ENCODE results near the gene ANKRD28. TPM values are rescaled to one million over a fixed set of nuclear protein-coding genes. Genes with fewer than 3 reads are reported as not detected.

The ANKRD28 gene
- total and polyA plus RNA-seq, 2 of the 4 experiments (the other 2 are of a cell fraction): 52.6 to 211 TPM

- H3K4ac ChIP-seq (ENCODE audit: low read depth, low read length): no peak overlapping the region
- H3K4me2 ChIP-seq (ENCODE audit: low read depth, low read length): no peak overlapping the region
- ATAC-seq (ENCODE audit: low read depth): no peak
- no peak overlapping the region for H3K23ac ChIP-seq (ENCODE audit: low read depth, low read length)
- no peak overlapping the region for H2AK9ac ChIP-seq (replicated peaks; ENCODE audit: low read depth, low read length, poor library complexity)
- no peak overlapping the region for H3K9ac ChIP-seq (ENCODE audit: low read depth, low read length)
- H3K18ac ChIP-seq (ENCODE audit: low read depth, low read length): no peak overlapping the region
- H2BK20ac ChIP-seq (ENCODE audit: low read depth, low read length): no peak overlapping the region
- no peak overlapping the region for H2AK5ac ChIP-seq (ENCODE audit: low read depth, low read length)
- H4K5ac ChIP-seq (ENCODE audit: low read depth, low read length): no peak overlapping the region
- H3K9me1 ChIP-seq (ENCODE audit: insufficient read depth, low read length): peaks cover 5% of the 10 kb centered on the region; the same call in 1 of the 2 replicates
- no peak overlapping the region for H2BK5ac ChIP-seq (ENCODE audit: low read depth, low read length, poor library complexity, severe bottlenecking)
- H4K20me1 ChIP-seq (ENCODE audit: insufficient read depth, low read length): no peaks in the 10 kb centered on the region
- no peak overlapping the region for H2BK120ac ChIP-seq (ENCODE audit: low read depth, low read length)
- dilution Hi-C loops (cut with HindIII; ENCODE audit: low sequenced_read_pairs, unreplicated experiment): no loop called here
- H3K27me3 ChIP-seq (ENCODE audit: control insufficient read depth, insufficient read depth, low read length): no peaks in the 10 kb centered on the region
- peaks cover 15 to 33% of the 10 kb centered on the region in 2 experiments for H3K79me1 ChIP-seq (ENCODE audit: low read depth in 1 of 2, low read length in 2 of 2)
- H3K27ac ChIP-seq (ENCODE audit: insufficient read depth, low read length): no peak overlapping the region
- intact Hi-C loops (cut with micrococcal nuclease): no loop called here
- no peak overlapping the region for H3K14ac ChIP-seq (replicated peaks; ENCODE audit: low read depth, low read length)
- H2AFZ ChIP-seq (replicated peaks; ENCODE audit: low read length, poor library complexity): no peak overlapping the region
- no peak overlapping the region for H4K91ac ChIP-seq (ENCODE audit: insufficient read depth, low read depth, low read length)
- TF ChIP-seq CTCF (conservative IDR thresholded peaks at IDR 0.05; ENCODE audit: low read depth, low read length): no peak
- TF ChIP-seq FOS (IDR thresholded peaks at IDR 0.05; ENCODE audit: low read depth, low read length): no peak
- TF ChIP-seq CEBPB (IDR thresholded peaks at IDR 0.05; ENCODE audit: low read depth, low read length): no peak
- TF ChIP-seq MXI1 (IDR thresholded peaks at IDR 0.05; ENCODE audit: borderline replicate concordance, low read depth, low read length): no peak
- no peak for TF ChIP-seq ELK1 (IDR thresholded peaks at IDR 0.05; ENCODE audit: borderline replicate concordance, low read depth, low read length)
- no peak for TF ChIP-seq MAZ (IDR thresholded peaks at IDR 0.05; ENCODE audit: borderline replicate concordance, low read depth, low read length)
- no peak for TF ChIP-seq POLR2A (IDR thresholded peaks at IDR 0.05; ENCODE audit: low read depth, low read length)
- TF ChIP-seq CHD1 (IDR thresholded peaks at IDR 0.05; ENCODE audit: low read depth, low read length): no peak
- TF ChIP-seq SMC3 (IDR thresholded peaks at IDR 0.05; ENCODE audit: low read depth, low read length): no peak
- no peak for TF ChIP-seq RCOR1 (IDR thresholded peaks at IDR 0.05; ENCODE audit: insufficient replicate concordance, low read length)
- TF ChIP-seq USF2 (IDR thresholded peaks at IDR 0.05; ENCODE audit: low read depth, low read length): no peak
- TF ChIP-seq MAFK (IDR thresholded peaks at IDR 0.05; ENCODE audit: low read depth, low read length): no peak
- no peak for TF ChIP-seq RFX5 (IDR thresholded peaks at IDR 0.05; ENCODE audit: low read depth, low read length)
- no peak for TF ChIP-seq BHLHE40 (IDR thresholded peaks at IDR 0.05; ENCODE audit: low read depth, low read length)
- no peak for TF ChIP-seq RAD21 (IDR thresholded peaks at IDR 0.05; ENCODE audit: low read length)
- no peak for TF ChIP-seq NFE2L2 (IDR thresholded peaks at IDR 0.05; ENCODE audit: low read depth, low read length)
- ChIA-PET CTCF (no interaction called here), POLR2A (ENCODE audit: unreplicated experiment) (no interaction called here)
- H3K9me3 ChIP-seq (ENCODE audit: control insufficient read depth, insufficient read depth, low read length): no peaks in the 10 kb centered on the region
- no peak overlapping the region for H2BK15ac ChIP-seq (ENCODE audit: low read depth, low read length)
- in situ Hi-C loops (cut with MboI; ENCODE audit: low sequenced_read_pairs): loop anchor here (25.0 kb wide), 1 partner anchor 442 kb away; no protein-coding TSS in a partner anchor
- H3K56ac ChIP-seq (ENCODE audit: extremely low read depth, insufficient read depth, low read length): no peak overlapping the region
- no CpG with 5 or more reads among the region's 5 CpGs for WGBS, 2 experiments (ENCODE audit: extremely low coverage in 2 of 2, insufficient read length in 1 of 2)
- no peak overlapping the region for H3K4me3 ChIP-seq (ENCODE audit: insufficient read depth, low read depth, low read length)
- no peak for DNase-seq
- H4K8ac ChIP-seq (ENCODE audit: low read depth in 2 of 2, low read length in 2 of 2): no peak overlapping the region
- H3K4me1 ChIP-seq (ENCODE audit: control insufficient read depth, insufficient read depth, low read length): no peaks in the 10 kb centered on the region
- BruUV-seq (replicated peaks): no TSS peak
- H3K36me3 ChIP-seq (ENCODE audit: control insufficient read depth, insufficient read depth, low read length): peaks cover 37% of the 10 kb centered on the region
Measured at GRCh38 chr3:15679306-15679705, 118.5 kb downstream of the ANKRD28 start.

Data from IMR-90 (cell line).